HUES6 (cell line): ENCODE results near the gene C4orf17.

Experiments used
- H3K27ac ChIP-seq: 2 replicates; pipeline ENCODE4 v1.7.0; 2013; ENCODE audit warnings: low read depth, mild to moderate bottlenecking, low read length, inconsistent platforms
- H3K27me3 ChIP-seq: 2 replicates; pipeline ENCODE4 v1.6.1; 2013; ENCODE audit warnings: low read length; ENCODE audit not compliant: control insufficient read depth, insufficient read depth
- H3K36me3 ChIP-seq: 2 replicates; pipeline ENCODE4 v1.6.1; 2013; ENCODE audit warnings: low read length; ENCODE audit not compliant: control insufficient read depth, insufficient read depth
- H3K4me1 ChIP-seq: 2 replicates; pipeline ENCODE4 v1.6.1; 2013; ENCODE audit warnings: low read length; ENCODE audit not compliant: control insufficient read depth, insufficient read depth
- H3K4me3 ChIP-seq: 2 replicates; pipeline ENCODE4 v1.5.1; 2013; ENCODE audit warnings: low read depth, low read length
- H3K9ac ChIP-seq: one replicate; pipeline ENCODE4 v1.6.1; 2013; ENCODE audit warnings: mild to moderate bottlenecking, low read length
- H3K9me3 ChIP-seq: 2 replicates; pipeline ENCODE4 v1.6.1; 2013; ENCODE audit warnings: low read depth, low read length; ENCODE audit not compliant: control insufficient read depth, insufficient read depth

C4orf17 gene

DNA sequence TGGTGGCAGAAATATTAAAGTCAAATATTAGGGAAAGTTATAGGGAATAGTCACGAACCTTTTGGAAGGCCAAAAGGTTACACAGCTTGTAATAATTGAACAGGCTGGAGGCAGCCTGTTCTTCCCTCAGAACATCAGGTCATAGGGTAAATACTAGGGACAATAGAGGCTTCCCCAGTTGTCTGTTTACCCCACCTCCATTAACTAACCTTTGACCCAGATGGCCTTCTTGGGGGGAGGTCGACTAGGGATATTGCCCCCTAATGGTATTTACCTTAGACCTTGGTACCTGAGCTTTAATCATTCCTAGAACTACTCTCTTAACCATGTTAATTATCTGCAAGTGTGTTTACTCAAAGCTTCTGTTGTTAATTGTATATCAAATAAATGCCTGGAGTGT is 26.0 kb downstream of the C4orf17 start:
- no peak overlapping the region for H3K4me3 ChIP-seq
- H3K9ac ChIP-seq, result no peak overlapping the region
- no peaks in the 10 kb centered on the region for H3K4me1 ChIP-seq
- no peak overlapping the region for H3K27ac ChIP-seq
- H3K27me3 ChIP-seq, result no peaks in the 10 kb centered on the region
- no peaks in the 10 kb centered on the region for H3K9me3 ChIP-seq
- no peaks in the 10 kb centered on the region for H3K36me3 ChIP-seq

GRCh38 chr4:99537674-99538073 is 26.9 kb downstream of the C4orf17 start:
- no peak overlapping the region for H3K27ac ChIP-seq
- H3K4me3 ChIP-seq, result no peak overlapping the region
- no peaks in the 10 kb centered on the region for H3K4me1 ChIP-seq
- no peaks in the 10 kb centered on the region for H3K9me3 ChIP-seq
- no peak overlapping the region for H3K9ac ChIP-seq
- H3K36me3 ChIP-seq, result no peaks in the 10 kb centered on the region
- H3K27me3 ChIP-seq, result no peaks in the 10 kb centered on the region

DNA sequence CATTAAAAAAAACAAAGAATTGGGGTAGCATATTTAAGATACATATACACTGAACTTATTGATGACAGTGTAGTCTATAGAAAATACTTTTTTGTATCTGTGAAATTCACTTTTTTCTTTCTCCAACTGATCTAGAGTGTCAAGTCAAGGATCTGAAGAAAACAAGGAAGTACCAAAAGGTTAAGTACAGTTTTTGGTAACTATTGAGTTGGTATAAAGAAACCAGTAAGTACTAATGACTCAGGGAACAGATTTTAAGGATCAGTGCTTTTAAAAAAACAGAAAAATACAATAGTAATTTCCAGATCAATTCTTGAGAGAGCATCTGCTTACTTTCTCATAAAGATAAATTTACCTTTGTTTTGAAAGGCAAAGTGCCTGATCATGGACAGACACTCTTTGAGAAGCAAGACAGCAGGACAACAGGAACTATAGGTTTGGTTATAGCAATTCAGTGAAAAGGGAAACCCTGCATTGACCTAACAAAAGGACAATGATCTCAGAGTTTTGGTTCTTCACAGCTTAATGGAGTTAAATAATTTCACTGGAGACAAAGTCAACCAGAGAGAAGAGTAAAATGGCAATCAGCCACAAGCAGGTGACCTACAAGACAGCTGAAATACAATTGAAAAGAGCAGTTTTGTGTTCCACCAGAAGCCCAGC is 29.6 kb downstream of the C4orf17 start:
- no peaks in the 10 kb centered on the region for H3K9me3 ChIP-seq
- H3K27ac ChIP-seq, result no peak overlapping the region
- H3K9ac ChIP-seq, result no peak overlapping the region
- no peaks in the 10 kb centered on the region for H3K27me3 ChIP-seq
- no peaks in the 10 kb centered on the region for H3K36me3 ChIP-seq
- no peaks in the 10 kb centered on the region for H3K4me1 ChIP-seq
- H3K4me3 ChIP-seq, result no peak overlapping the region

- H3K4me3 ChIP-seq, result no peak overlapping the region
- H3K27ac ChIP-seq, result no peak overlapping the region
- no peaks in the 10 kb centered on the region for H3K36me3 ChIP-seq
- no peaks in the 10 kb centered on the region for H3K9me3 ChIP-seq
- no peaks in the 10 kb centered on the region for H3K27me3 ChIP-seq
- no peaks in the 10 kb centered on the region for H3K4me1 ChIP-seq
- no peak overlapping the region for H3K9ac ChIP-seq
Measured at GRCh38 chr4:99552872-99553271, 42.1 kb downstream of the C4orf17 start.

DNA sequence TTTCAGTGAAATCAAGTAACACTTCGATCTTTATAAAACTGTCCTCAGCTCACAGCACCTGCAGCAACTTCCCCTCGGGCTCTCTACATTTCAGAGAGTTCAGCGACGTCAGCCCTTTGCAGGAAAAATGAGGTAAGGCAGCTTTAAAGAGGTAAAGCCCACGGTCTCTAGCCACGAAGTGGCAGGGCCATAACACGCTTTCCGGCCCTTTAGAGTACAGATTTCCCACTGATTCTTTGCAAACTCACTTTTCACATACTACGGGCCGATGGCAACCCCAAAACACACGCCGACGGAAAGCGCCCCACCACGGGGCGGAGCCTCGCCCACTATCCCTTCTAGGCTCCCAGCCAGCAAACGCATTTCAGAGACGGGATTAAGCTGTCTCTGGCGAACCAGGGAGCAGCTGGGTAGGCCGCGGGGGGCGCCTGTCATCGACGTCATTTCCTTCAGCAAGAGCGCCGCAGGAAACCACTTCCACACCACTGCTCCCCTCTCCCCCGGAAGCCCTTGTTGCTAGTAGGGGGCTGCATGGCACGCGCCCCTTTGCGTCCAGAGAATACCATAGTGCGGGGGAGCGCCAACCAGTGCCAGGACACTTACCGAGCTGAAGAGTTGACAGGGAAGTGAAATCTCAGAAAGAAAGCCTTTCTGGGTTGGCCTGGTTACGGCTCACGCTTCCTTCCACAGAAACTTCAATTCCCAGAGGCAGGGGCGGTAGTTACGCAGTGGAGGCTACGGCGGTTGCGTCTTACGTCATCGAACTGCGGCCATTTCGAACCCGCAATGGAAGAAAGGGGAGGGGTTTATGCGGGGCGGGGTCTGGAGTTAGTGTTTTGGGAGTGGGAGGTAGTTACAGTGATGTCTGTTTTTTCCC is 52.7 kb downstream of the C4orf17 start, which contains the start of gene TRMT10A:
Gene TRMT10A, minus strand, starts transcription at position 730 of the 877 bp plus-strand sequence. CDS start 4,701 bp downstream, outside the sequence.
- no peaks in the 10 kb centered on the region for H3K36me3 ChIP-seq
- no peaks in the 10 kb centered on the region for H3K9me3 ChIP-seq
- peak within 1 kb of the TSS; percentile 60 for H3K27ac ChIP-seq
- H3K4me3 ChIP-seq, result peak within 1 kb of the TSS; percentile 81
- peak within 1 kb of the TSS; percentile 86 for H3K9ac ChIP-seq
- H3K4me1 ChIP-seq, result no peaks in the 10 kb centered on the region
- H3K27me3 ChIP-seq, result no peaks in the 10 kb centered on the region

DNA sequence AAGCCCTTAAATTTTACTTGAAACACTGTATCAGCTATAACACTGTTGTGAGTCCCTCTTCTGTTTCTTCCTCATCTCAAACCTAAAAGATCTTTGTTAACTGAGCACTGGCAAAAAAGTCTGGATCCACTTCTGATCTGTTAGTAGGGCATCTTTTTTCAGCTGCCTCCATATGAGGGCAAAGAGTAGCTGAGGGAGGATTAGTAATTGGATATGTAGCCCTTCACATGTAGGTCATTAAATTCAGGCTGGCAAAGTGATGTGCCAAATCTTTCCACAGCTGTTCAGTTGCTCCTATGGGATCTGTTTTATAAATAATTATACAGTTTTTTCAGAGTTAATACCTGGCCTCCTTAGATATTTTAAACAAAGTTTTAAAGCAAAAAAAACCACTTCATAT is 54.1 kb downstream of the C4orf17 start:
- no peaks in the 10 kb centered on the region for H3K4me1 ChIP-seq
- H3K9ac ChIP-seq, result no peak overlapping the region
- H3K4me3 ChIP-seq, result no peak overlapping the region
- no peaks in the 10 kb centered on the region for H3K9me3 ChIP-seq
- H3K27ac ChIP-seq, result no peak overlapping the region
- no peaks in the 10 kb centered on the region for H3K27me3 ChIP-seq
- H3K36me3 ChIP-seq, result no peaks in the 10 kb centered on the region

GRCh38 chr4:99571883-99572282 is 61.1 kb downstream of the C4orf17 start:
- Histone ChIP-seq H3K4me3 (no peak overlapping the region), H3K27ac (no peak overlapping the region), H3K36me3 (no peaks in the 10 kb centered on the region), H3K4me1 (peaks cover 9% of the 10 kb centered on the region; the same call in 1 of the 2 replicates), H3K9me3 (no peaks in the 10 kb centered on the region), H3K27me3 (no peaks in the 10 kb centered on the region), H3K9ac (no peak overlapping the region)

- H3K27ac ChIP-seq, result no peak overlapping the region
Measured at GRCh38 chr4:99572527-99573240, 61.9 kb downstream of the C4orf17 start.

DNA sequence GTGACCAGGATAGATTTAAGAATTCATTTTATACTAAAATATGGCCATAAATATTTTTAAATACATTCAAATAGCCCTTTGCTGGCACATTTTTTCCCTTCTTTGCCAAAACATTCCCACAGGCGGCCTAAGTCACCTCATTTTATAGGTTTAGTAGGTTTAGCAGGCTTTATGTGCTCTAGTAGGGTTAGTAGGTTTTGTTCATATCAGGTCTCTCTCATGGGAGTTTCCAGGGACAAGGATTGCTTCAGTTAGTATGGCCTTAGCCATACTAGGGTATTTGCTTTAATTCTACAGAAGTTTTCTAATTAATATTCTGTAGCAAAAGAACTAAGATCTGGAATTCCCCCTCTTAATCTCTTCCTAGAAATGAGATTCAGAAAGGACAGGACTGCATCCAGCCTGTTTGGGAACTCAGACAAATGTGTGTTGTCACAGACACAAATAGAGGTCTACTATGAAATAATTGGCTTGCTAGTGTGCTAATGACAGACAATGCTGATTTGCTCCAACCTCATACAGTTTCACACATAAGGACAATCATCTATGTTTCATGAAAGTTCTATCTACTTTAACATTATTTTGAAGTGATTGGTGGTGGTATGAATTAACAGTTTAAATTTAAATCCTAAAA is 63.0 kb downstream of the C4orf17 start:
- H3K9me3 ChIP-seq, result no peaks in the 10 kb centered on the region
- H3K36me3 ChIP-seq, result no peaks in the 10 kb centered on the region
- H3K9ac ChIP-seq, result no peak overlapping the region
- H3K27ac ChIP-seq, result no peak overlapping the region
- H3K4me3 ChIP-seq, result no peak overlapping the region
- peaks cover 9% of the 10 kb centered on the region; the same call in 1 of the 2 replicates for H3K4me1 ChIP-seq
- no peaks in the 10 kb centered on the region for H3K27me3 ChIP-seq

More at GRCh38 chr4:99572527-99573240, 61.9 kb downstream of the C4orf17 start:
- Histone ChIP-seq H3K9ac (no peak overlapping the region), H3K9me3 (no peaks in the 10 kb centered on the region), H3K4me3 (no peak overlapping the region), H3K36me3 (no peaks in the 10 kb centered on the region), H3K27me3 (no peaks in the 10 kb centered on the region), H3K4me1 (peaks cover 9% of the 10 kb centered on the region; the same call in 1 of the 2 replicates)

DNA sequence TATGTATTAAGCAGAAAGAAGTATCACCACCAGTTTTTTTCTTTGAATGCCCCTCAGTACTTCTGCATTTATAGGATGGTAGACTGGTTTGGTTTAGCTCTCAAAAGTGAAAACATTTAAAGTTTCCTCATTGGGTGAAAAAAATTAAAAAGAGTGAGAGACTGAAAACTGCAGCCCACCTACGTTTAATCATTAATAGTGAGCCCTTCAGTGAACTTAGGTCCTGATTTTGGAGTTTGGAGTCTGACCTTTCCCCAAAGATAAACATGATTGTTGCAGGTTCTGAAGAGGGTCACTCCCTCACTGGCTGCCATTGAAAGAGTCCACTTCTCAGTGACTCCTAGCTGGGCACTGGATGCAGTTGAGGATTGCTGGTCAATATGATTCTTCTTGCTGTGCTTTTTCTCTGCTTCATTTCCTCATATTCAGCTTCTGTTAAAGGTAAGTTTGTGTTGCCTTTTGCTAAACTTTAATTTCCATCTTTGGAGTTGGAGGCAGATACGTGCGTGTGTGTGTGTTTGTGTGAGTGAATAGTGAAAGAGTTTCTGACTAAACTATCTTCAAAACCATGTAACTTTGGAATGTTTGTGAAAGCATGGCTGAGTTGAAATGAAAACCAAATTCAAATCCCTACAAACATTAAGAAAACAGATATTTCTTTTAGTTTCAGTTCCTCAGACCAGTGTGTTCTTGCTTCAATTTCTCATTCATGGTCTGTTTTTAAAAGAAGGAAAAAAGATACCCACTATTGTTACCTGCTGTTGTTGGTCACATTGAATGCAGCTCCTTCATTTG is 63.9 kb downstream of the C4orf17 start, which contains the start of gene MTTP:
Gene MTTP, plus strand, starts transcription at position 295 of the 795 bp plus-strand sequence. Its CDS starts 86 bp downstream, at position 381.
- Histone ChIP-seq H3K9ac (no peak within 1 kb of the TSS), H3K9me3 (no peaks in the 10 kb centered on the region), H3K27me3 (no peaks in the 10 kb centered on the region), H3K4me1 (peaks cover 9% of the 10 kb centered on the region; the same call in 1 of the 2 replicates), H3K27ac (0 out of 2 replicates have a peak within 1 kb of the TSS, but pooled peaks have one; percentile 40), H3K36me3 (no peaks in the 10 kb centered on the region), H3K4me3 (peak within 1 kb of the TSS; percentile 22; the same call in 1 of the 2 replicates)
